HG03565 (cell line): ENCODE results near the gene UBE2F.
"Not testable (repeated sequence)": the region's sequence is repeated elsewhere in the genome, so short reads cannot be mapped to it uniquely, and the experiment has no call there.

Experiments
- ATAC-seq: cut with Tn5 transposase; IDR thresholded peaks from one replicate; pipeline ENCODE4 v1.9.1; 2021; ENCODE audit warnings: mild to moderate bottlenecking, moderate library complexity; ENCODE audit not compliant: unreplicated experiment

The UBE2F gene

GRCh38 chr2:237943395-237944094 is 23.3 kb upstream of the UBE2F start:
- no peak for ATAC-seq

GRCh38 chr2:237944302-237944701 is 22.5 kb upstream of the UBE2F start:
- ATAC-seq = no peak

GRCh38 chr2:237946423-237946822 is 20.4 kb upstream of the UBE2F start:
- no peak for ATAC-seq

GRCh38 chr2:237951354-237951753 is 15.5 kb upstream of the UBE2F start:
- not testable (repeated sequence) for ATAC-seq

- ATAC-seq = no peak
These were observed 14.9 kb upstream of the UBE2F start for GRCh38 chr2:237951878-237952277.

GRCh38 chr2:237952851-237953250 is 14.0 kb upstream of the UBE2F start:
- ATAC-seq = no peak

- no peak for ATAC-seq
These were observed 11.0 kb upstream of the UBE2F start for GRCh38 chr2:237955640-237956401.

GRCh38 chr2:237956402-237956736 is 10.4 kb upstream of the UBE2F start:
- no peak for ATAC-seq

- ATAC-seq = no peak
These were observed 5.2 kb upstream of the UBE2F start for GRCh38 chr2:237961637-237962036.

- no peak for ATAC-seq
These were observed 4.3 kb upstream of the UBE2F start for GRCh38 chr2:237962432-237963084.

- not testable (repeated sequence) for ATAC-seq
These were observed 3.3 kb upstream of the UBE2F start for GRCh38 chr2:237963490-237963991.

GRCh38 chr2:237964194-237964577 is 2.6 kb upstream of the UBE2F start:
- ATAC-seq = no peak

- no peak for ATAC-seq
These were observed 2.0 kb upstream of the UBE2F start for GRCh38 chr2:237964578-237965404.

GRCh38 chr2:237965844-237966243 is 970 bp upstream of the UBE2F start:
- not testable (repeated sequence) for ATAC-seq

- peak; percentile 4 for ATAC-seq
These were observed 607 bp upstream of the UBE2F start for GRCh38 chr2:237966250-237966564.

GRCh38 chr2:237967463-237967951 is 693 bp downstream of the UBE2F start:
- no peak for ATAC-seq

- ATAC-seq = peak; percentile 28
These were observed 1.4 kb downstream of the UBE2F start for GRCh38 chr2:237968048-237968862.

- no peak for ATAC-seq
These were observed 4.8 kb downstream of the UBE2F start for GRCh38 chr2:237971661-237972060.

- ATAC-seq = no peak
These were observed 5.4 kb downstream of the UBE2F start for GRCh38 chr2:237972211-237972610.

- no peak for ATAC-seq
These were observed 6.1 kb downstream of the UBE2F start for GRCh38 chr2:237972936-237973335.
